Mesenchymal stem cell (in vitro differentiated cells and primary cell): ENCODE data around the gene NDNF.

ENCODE experiments used
- DNase-seq: peaks from one replicate; pipeline ENCODE4 v3.0.0-alpha.2; 2013
- H2AFZ ChIP-seq: one replicate; pipeline ENCODE4 v1.6.1; 2013; ENCODE audit warnings: low read depth, mild to moderate bottlenecking, control low read depth, inconsistent platforms, low read length, moderate library complexity
- H2AK5ac ChIP-seq: 2 replicates; pipeline ENCODE4 v1.6.1; 2013; ENCODE audit warnings: low read length, moderate library complexity, mild to moderate bottlenecking, inconsistent platforms; ENCODE audit not compliant: severe bottlenecking
- H2BK120ac ChIP-seq: one replicate; pipeline ENCODE4 v1.6.1; 2013; ENCODE audit warnings: low read depth, mild to moderate bottlenecking, inconsistent platforms, low read length, moderate library complexity
- H2BK12ac ChIP-seq, 2 experiments: one replicate each; pipeline ENCODE4 v1.6.1; 2013; ENCODE audit warnings: inconsistent platforms in 2 of 2, low read length in 2 of 2, mild to moderate bottlenecking in 2 of 2, moderate library complexity in 2 of 2, control low read depth in 1 of 2
- H2BK15ac ChIP-seq: one replicate; pipeline ENCODE4 v1.6.1; 2013; ENCODE audit warnings: mild to moderate bottlenecking, low read depth, inconsistent platforms; ENCODE audit not compliant: poor library complexity, severe bottlenecking
- H2BK5ac ChIP-seq: 2 replicates; pipeline ENCODE4 v1.6.1; 2013; ENCODE audit warnings: low read depth, mild to moderate bottlenecking, low read length, control low read depth, inconsistent platforms; ENCODE audit not compliant: poor library complexity, severe bottlenecking
- H3K14ac ChIP-seq, 2 experiments: one replicate each; pipeline ENCODE4 v1.6.1; 2013; ENCODE audit warnings: inconsistent platforms in 2 of 2, low read length in 2 of 2, control low read depth in 1 of 2, mild to moderate bottlenecking in 1 of 2, moderate library complexity in 1 of 2
- H3K18ac ChIP-seq, 2 experiments: one replicate each; pipeline ENCODE4 v1.6.1; 2013; ENCODE audit warnings: inconsistent platforms in 2 of 2, low read length in 2 of 2, control low read depth in 1 of 2, low read depth in 1 of 2, mild to moderate bottlenecking in 1 of 2
- H3K23ac ChIP-seq, 2 experiments: one replicate each; pipeline ENCODE4 v1.6.1; 2013; ENCODE audit warnings: inconsistent platforms in 2 of 2, low read length in 2 of 2, mild to moderate bottlenecking in 2 of 2, moderate library complexity in 2 of 2, control low read depth in 1 of 2
- H3K27ac ChIP-seq: 2 replicates; pipeline ENCODE4 v1.5.1; 2013; ENCODE audit warnings: mild to moderate bottlenecking, moderate library complexity, low read length, control low read depth, inconsistent platforms; ENCODE audit not compliant: poor library complexity, severe bottlenecking
- H3K27me3 ChIP-seq, 2 experiments: 2 replicates each; pipeline versions ENCODE4 v1.6.1 to v1.7.0; 2013; ENCODE audit warnings: low read length in 2 of 2, mild to moderate bottlenecking in 2 of 2, moderate library complexity in 2 of 2, control low read depth in 1 of 2, inconsistent platforms in 1 of 2; ENCODE audit not compliant: control insufficient read depth in 1 of 2, insufficient read depth in 1 of 2
- H3K36me3 ChIP-seq, 2 experiments: 2 replicates each; pipeline versions ENCODE4 v1.6.1 to v1.7.0; 2013; ENCODE audit warnings: low read length in 2 of 2, control low read depth in 1 of 2, inconsistent platforms in 1 of 2, low read depth in 1 of 2, mild to moderate bottlenecking in 1 of 2; ENCODE audit not compliant: insufficient read depth in 2 of 2, control insufficient read depth in 1 of 2
- H3K4ac ChIP-seq, 2 experiments: one replicate each; pipeline ENCODE4 v1.6.1; 2013; ENCODE audit warnings: inconsistent platforms in 2 of 2, low read length in 2 of 2, mild to moderate bottlenecking in 2 of 2, moderate library complexity in 2 of 2, control low read depth in 1 of 2, low read depth in 1 of 2
- H3K4me1 ChIP-seq: 2 replicates; pipeline ENCODE4 v1.6.1; 2013; ENCODE audit warnings: low read depth, low read length, control low read depth; ENCODE audit not compliant: control insufficient read depth, insufficient read depth
- H3K4me2 ChIP-seq: 2 replicates; pipeline ENCODE4 v1.6.1; 2013; ENCODE audit warnings: low read length, mild to moderate bottlenecking, inconsistent platforms; ENCODE audit not compliant: poor library complexity, severe bottlenecking
- H3K4me3 ChIP-seq, 2 experiments: 2 replicates each; pipeline versions ENCODE4 v1.5.1 to v1.7.0; 2013; ENCODE audit warnings: low read length in 2 of 2, mild to moderate bottlenecking in 2 of 2, control low read depth in 1 of 2, low read depth in 1 of 2; ENCODE audit not compliant: insufficient read depth in 1 of 2
- H3K79me1 ChIP-seq: replicated peaks from 2 replicates; pipeline ENCODE4 v1.6.1; 2013; ENCODE audit warnings: mild to moderate bottlenecking, control low read depth, low read length, inconsistent platforms; ENCODE audit not compliant: poor library complexity, severe bottlenecking
- H3K9ac ChIP-seq: 2 replicates; pipeline ENCODE4 v1.7.0; 2013; ENCODE audit warnings: mild to moderate bottlenecking, low read length, moderate library complexity
- H3K9me3 ChIP-seq: 2 replicates; pipeline ENCODE4 v1.7.0; 2013; ENCODE audit warnings: mild to moderate bottlenecking, low read length; ENCODE audit not compliant: control insufficient read depth
- H4K8ac ChIP-seq: one replicate; pipeline ENCODE4 v1.6.1; 2013; ENCODE audit warnings: inconsistent platforms, mild to moderate bottlenecking, low read length, moderate library complexity
- H4K91ac ChIP-seq: one replicate; pipeline ENCODE4 v1.6.1; 2013; ENCODE audit warnings: mild to moderate bottlenecking, low read length, inconsistent platforms
- WGBS: methylation state at CpG from one replicate; pipeline ENCODE4 v1.1.7; 2013; ENCODE audit warnings: mixed read lengths; 5-methylcytosine and 5-hydroxymethylcytosine counted together

Gene NDNF

DNA sequence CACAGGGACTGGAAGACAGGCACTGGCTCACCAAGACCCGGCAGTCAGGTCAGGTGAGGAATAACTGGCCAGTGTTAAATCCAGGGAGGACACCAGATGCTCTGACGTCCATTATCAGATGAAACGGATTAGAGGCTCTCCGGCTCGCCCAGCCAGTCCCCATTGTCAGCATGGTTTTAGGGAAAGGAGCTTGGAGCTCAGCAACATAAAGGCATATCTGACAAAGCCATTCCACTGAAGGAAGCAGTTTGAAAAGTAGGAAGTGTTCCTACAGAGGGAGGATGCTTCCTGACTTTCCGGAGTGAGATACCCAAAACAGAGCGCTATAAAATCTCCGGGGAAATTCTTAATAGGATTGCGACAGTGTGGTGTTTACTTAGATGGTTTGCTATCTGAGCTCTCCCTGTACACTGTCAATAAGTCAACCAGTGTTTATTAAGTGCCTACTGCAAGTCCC is 14.8 kb downstream of the NDNF start:
- H3K4ac ChIP-seq: no peak overlapping the region
- H3K36me3 ChIP-seq: no peaks in the 10 kb centered on the region
- DNase-seq: peak; percentile 53
- no peak overlapping the region for H2BK5ac ChIP-seq
- peak overlapping the region; percentile 42 for H2BK120ac ChIP-seq
- no peaks in the 10 kb centered on the region for H3K9me3 ChIP-seq
- H2BK15ac ChIP-seq: peak overlapping the region; percentile 26
- no peak overlapping the region for H3K23ac ChIP-seq
- H4K8ac ChIP-seq: peak overlapping the region; percentile 94
- H3K18ac ChIP-seq: peak overlapping the region; percentile 41 to 86
- H3K14ac ChIP-seq: no peak overlapping the region
- H3K9ac ChIP-seq: no peak overlapping the region
- no peak overlapping the region for H2AK5ac ChIP-seq
- H3K4me3 ChIP-seq: no peak overlapping the region
- H3K79me1 ChIP-seq: no peaks in the 10 kb centered on the region
- 25% methylated on average over 9 of the region's 9 CpGs for WGBS
- H4K91ac ChIP-seq: no peak overlapping the region
- peaks cover 1% of the 10 kb centered on the region for H3K4me1 ChIP-seq
- H3K27ac ChIP-seq: no peak overlapping the region
- H2AFZ ChIP-seq: no peak overlapping the region
- peak overlapping the region; percentile 14 for H3K4me2 ChIP-seq
- peak overlapping the region in 1 of 2 experiments; percentile 2 for H2BK12ac ChIP-seq
- H3K27me3 ChIP-seq: no peaks in the 10 kb centered on the region

DNA sequence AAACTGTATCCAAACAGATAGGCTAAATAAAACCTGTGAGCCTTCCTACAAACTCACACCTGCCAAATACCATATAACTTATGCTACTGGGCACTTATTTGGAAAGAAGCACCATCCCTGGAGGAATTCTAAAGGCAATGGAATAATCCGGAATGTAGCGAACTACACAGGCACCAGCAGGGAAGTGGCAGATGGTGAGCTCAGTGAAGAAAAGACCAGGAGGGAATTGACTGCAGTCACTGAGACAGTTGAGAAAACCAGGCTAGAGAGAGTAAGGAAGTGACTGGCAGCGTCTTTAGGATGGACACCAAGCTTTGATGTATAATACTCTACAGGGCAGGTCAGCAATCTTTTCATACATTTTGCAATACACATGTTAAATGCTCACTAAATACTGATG is 16.3 kb downstream of the NDNF start:
- H2AFZ ChIP-seq: no peak overlapping the region
- H4K8ac ChIP-seq: no peak overlapping the region
- H3K4me2 ChIP-seq: no peak overlapping the region
- 96% methylated on average over 2 of the region's 3 CpGs for WGBS
- peak overlapping the region in 1 of 2 experiments; percentile 6 for H3K18ac ChIP-seq
- no peak overlapping the region for H3K9ac ChIP-seq
- H4K91ac ChIP-seq: no peak overlapping the region
- no peak for DNase-seq
- H3K79me1 ChIP-seq: no peaks in the 10 kb centered on the region
- H3K9me3 ChIP-seq: no peaks in the 10 kb centered on the region
- no peaks in the 10 kb centered on the region for H3K36me3 ChIP-seq
- no peak overlapping the region for H2AK5ac ChIP-seq
- H3K4me3 ChIP-seq: no peak overlapping the region
- no peak overlapping the region for H3K14ac ChIP-seq
- H3K27me3 ChIP-seq: no peaks in the 10 kb centered on the region
- H2BK120ac ChIP-seq: no peak overlapping the region
- H2BK5ac ChIP-seq: no peak overlapping the region
- H3K27ac ChIP-seq: no peak overlapping the region
- no peak overlapping the region for H3K4ac ChIP-seq
- no peak overlapping the region for H3K23ac ChIP-seq
- no peak overlapping the region for H2BK12ac ChIP-seq
- H3K4me1 ChIP-seq: peaks cover 1% of the 10 kb centered on the region
- H2BK15ac ChIP-seq: no peak overlapping the region

DNA sequence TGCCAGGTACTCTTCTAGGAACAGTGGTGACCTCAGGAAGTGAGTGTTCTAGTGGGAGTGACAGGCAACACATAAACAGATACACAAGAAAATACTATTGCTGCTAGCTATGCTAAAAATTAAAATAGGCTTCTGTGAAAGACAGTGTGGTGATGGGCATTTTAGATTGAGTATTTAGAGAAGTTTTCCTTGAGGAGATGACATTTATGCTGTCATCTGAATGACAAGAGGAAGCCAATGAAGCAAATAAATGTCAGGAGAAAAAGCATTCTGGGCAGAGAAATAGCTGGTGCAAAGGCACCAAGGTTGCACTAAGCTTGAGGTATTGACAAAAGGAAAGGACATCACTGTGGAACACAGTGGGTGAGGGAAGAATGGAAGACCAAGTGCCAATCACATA is 18.0 kb downstream of the NDNF start:
- Histone ChIP-seq H3K4me1 (peaks cover 1% of the 10 kb centered on the region), H3K27me3 (no peaks in the 10 kb centered on the region), H3K9me3 (no peaks in the 10 kb centered on the region), H3K18ac (no peak overlapping the region), H2BK120ac (no peak overlapping the region), H3K4me2 (no peak overlapping the region), H3K4me3 (no peak overlapping the region), H2BK15ac (no peak overlapping the region), H2AK5ac (no peak overlapping the region), H3K9ac (no peak overlapping the region), H4K91ac (no peak overlapping the region), H2AFZ (no peak overlapping the region), H4K8ac (no peak overlapping the region), H2BK5ac (no peak overlapping the region), H3K27ac (no peak overlapping the region), H2BK12ac (no peak overlapping the region), H3K23ac (no peak overlapping the region), H3K14ac (no peak overlapping the region), H3K79me1 (no peaks in the 10 kb centered on the region), H3K36me3 (no peaks in the 10 kb centered on the region), H3K4ac (no peak overlapping the region)
- DNase-seq: no peak

GRCh38 chr4:121053601-121054143 is 18.7 kb downstream of the NDNF start:
- no peak overlapping the region for H2BK12ac ChIP-seq
- H3K4ac ChIP-seq: no peak overlapping the region
- no peak overlapping the region for H3K14ac ChIP-seq
- H4K91ac ChIP-seq: no peak overlapping the region
- no peak overlapping the region for H2BK5ac ChIP-seq
- H2AK5ac ChIP-seq: no peak overlapping the region
- no peaks in the 10 kb centered on the region for H3K9me3 ChIP-seq
- no peak overlapping the region for H3K23ac ChIP-seq
- WGBS: 83% methylated on average over 3 of the region's 3 CpGs
- no peaks in the 10 kb centered on the region for H3K79me1 ChIP-seq
- no peak overlapping the region for H3K18ac ChIP-seq
- H3K27me3 ChIP-seq: no peaks in the 10 kb centered on the region
- peaks cover 1% of the 10 kb centered on the region for H3K4me1 ChIP-seq
- no peak overlapping the region for H4K8ac ChIP-seq
- no peak overlapping the region for H3K4me2 ChIP-seq
- DNase-seq: no peak
- H3K4me3 ChIP-seq: no peak overlapping the region
- H2BK120ac ChIP-seq: no peak overlapping the region
- H3K9ac ChIP-seq: no peak overlapping the region
- H3K27ac ChIP-seq: no peak overlapping the region
- no peaks in the 10 kb centered on the region for H3K36me3 ChIP-seq
- H2BK15ac ChIP-seq: no peak overlapping the region
- no peak overlapping the region for H2AFZ ChIP-seq
